ENCODE results near the gene THBD. TPM values are rescaled to one million over a fixed set of nuclear protein-coding genes. Genes with fewer than 3 reads are reported as not detected.
A peak's percentile ranks its signal among the peaks of the same experiment; 100 is the strongest.

THBD gene
- total RNA-seq, 2 experiments from 2014 or later = not detected

- no peaks in the 10 kb centered on the region for H3K4me1 Mint-ChIP-seq (ENCODE audit: low read depth)
- intact Hi-C loops (cut with micrococcal nuclease) = no loop called here
- no peak for DNase-seq
- no peaks in the 10 kb centered on the region for H3K9me3 Mint-ChIP-seq
- no peaks in the 10 kb centered on the region for H3K36me3 Mint-ChIP-seq
- CTCF ChIA-PET = interaction anchor here (1.0 to 1.4 kb wide), 2 partner anchors 15 to 170 kb away, joined by 3 to 5 read pairs; no protein-coding TSS in a partner anchor
- POLR2A ChIA-PET = no interaction called here
- no peak overlapping the region for H3K4me3 Mint-ChIP-seq
- H3K27me3 Mint-ChIP-seq = peaks cover 4% of the 10 kb centered on the region
- no peak overlapping the region for H3K27ac Mint-ChIP-seq
Observed at GRCh38 chr20:23065266-23066201, 16.1 kb upstream of the THBD start.

DNA sequence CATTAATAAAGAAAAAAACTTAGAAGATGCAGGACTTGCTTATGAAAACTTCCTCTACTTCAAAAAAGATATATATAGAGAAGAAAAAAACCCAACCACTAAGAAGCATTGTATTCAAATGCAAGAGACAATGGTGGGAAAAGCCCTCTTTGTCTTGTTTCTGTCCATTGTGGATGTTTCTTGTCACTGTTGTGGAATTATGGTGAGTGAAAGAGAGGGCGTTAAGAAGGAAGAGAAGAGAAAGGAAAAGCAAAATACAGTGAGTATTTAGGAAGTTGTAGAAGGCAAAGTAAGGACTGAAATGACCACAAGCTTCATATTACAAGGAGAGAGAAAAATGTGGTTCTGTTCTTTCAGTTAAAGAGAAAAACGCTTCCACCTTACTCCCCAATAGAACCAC lies 14.1 kb upstream of the THBD start:
- H3K9me3 Mint-ChIP-seq = no peaks in the 10 kb centered on the region
- intact Hi-C loops (cut with micrococcal nuclease) = no loop called here
- peaks cover 4% of the 10 kb centered on the region for H3K27me3 Mint-ChIP-seq
- no peak overlapping the region for H3K27ac Mint-ChIP-seq
- H3K4me1 Mint-ChIP-seq (ENCODE audit: low read depth) = no peaks in the 10 kb centered on the region
- no peak for DNase-seq
- POLR2A ChIA-PET = no interaction called here
- H3K4me3 Mint-ChIP-seq = no peak overlapping the region
- CTCF ChIA-PET = no interaction called here
- no peaks in the 10 kb centered on the region for H3K36me3 Mint-ChIP-seq

GRCh38 chr20:23063168-23063567 lies 13.7 kb upstream of the THBD start:
- H3K27me3 Mint-ChIP-seq = peaks cover 4% of the 10 kb centered on the region
- ChIA-PET POLR2A (no interaction called here), CTCF (no interaction called here)
- no peaks in the 10 kb centered on the region for H3K4me1 Mint-ChIP-seq (ENCODE audit: low read depth)
- no peaks in the 10 kb centered on the region for H3K9me3 Mint-ChIP-seq
- DNase-seq = no peak
- no peak overlapping the region for H3K27ac Mint-ChIP-seq
- no peaks in the 10 kb centered on the region for H3K36me3 Mint-ChIP-seq
- no peak overlapping the region for H3K4me3 Mint-ChIP-seq
- intact Hi-C loops (cut with micrococcal nuclease) = no loop called here

DNA sequence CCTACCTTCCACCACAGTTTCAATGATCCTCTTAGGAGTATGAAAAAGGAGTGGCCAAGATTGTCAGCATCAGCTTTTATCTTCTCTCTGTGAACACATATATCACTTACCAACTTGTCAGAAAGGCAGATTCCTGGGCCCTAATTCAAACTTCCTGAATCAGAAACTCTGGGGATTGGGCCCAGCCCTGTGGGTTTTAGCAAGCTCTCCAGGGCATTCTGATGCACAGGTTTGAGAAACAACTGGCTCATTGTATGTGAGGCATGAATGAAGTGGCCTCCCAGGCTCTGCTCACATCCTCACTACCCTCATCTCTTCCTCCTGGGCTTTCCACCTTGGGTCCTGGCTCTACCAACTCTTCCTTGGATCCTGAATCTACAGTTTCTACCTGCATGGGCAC lies 13.2 kb upstream of the THBD start:
- ChIA-PET POLR2A (no interaction called here), CTCF (no interaction called here)
- intact Hi-C loops (cut with micrococcal nuclease) = no loop called here
- H3K36me3 Mint-ChIP-seq = no peaks in the 10 kb centered on the region
- H3K27me3 Mint-ChIP-seq = peaks cover 4% of the 10 kb centered on the region
- no peak for DNase-seq
- H3K4me3 Mint-ChIP-seq = no peak overlapping the region
- H3K27ac Mint-ChIP-seq = no peak overlapping the region
- no peaks in the 10 kb centered on the region for H3K4me1 Mint-ChIP-seq (ENCODE audit: low read depth)
- H3K9me3 Mint-ChIP-seq = no peaks in the 10 kb centered on the region

DNA sequence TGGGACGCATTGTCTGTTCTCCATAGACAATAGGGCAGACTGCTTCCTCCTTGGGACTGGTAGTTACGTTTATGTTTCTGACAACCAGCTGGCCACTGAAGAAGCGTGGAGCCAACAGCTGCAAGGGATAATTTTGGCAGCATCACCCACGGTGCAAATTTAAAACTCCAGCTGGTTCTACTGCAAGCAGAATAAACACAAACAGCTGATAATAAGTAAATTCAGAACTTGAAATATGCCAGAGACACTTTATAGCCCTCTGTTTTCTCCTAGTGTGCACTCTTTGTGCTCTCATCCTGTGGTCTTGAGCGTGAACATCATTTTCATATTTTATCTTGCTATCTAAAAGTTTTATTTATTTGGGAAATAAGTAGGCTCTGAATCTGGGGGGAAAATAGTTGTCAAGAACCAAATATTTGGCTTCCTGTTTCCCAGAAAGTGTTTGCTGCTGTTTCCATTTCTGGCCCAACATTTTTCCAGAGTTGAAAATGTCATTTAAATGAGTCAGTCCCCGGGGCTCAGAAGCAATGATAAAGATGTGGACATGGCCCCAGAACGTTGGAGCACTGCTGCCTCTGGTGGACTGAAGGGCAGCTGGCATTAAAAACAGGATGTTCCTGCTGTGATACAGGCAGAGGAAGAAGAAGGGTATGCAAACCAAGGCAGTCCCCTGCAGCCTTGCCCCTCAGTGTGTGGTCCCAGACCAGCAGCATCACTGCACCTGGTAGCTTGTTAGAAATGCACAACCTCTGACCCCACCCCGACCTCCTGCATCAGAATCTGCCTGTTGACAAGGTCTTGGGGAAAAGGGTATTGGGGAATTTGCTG lies 12.5 kb upstream of the THBD start:
- Mint-ChIP-seq H3K27ac (no peak overlapping the region), H3K36me3 (no peaks in the 10 kb centered on the region), H3K4me1 (ENCODE audit: low read depth) (no peaks in the 10 kb centered on the region), H3K9me3 (no peaks in the 10 kb centered on the region), H3K27me3 (peaks cover 7% of the 10 kb centered on the region), H3K4me3 (no peak overlapping the region)
- POLR2A ChIA-PET = no interaction called here
- CTCF ChIA-PET = no interaction called here
- intact Hi-C loops (cut with micrococcal nuclease) = no loop called here
- no peak for DNase-seq

- Mint-ChIP-seq H3K9me3 (peaks cover 2% of the 10 kb centered on the region), H3K4me1 (ENCODE audit: low read depth) (no peaks in the 10 kb centered on the region), H3K36me3 (no peaks in the 10 kb centered on the region), H3K4me3 (no peak overlapping the region), H3K27ac (no peak overlapping the region), H3K27me3 (peaks cover 4% of the 10 kb centered on the region)
- intact Hi-C loops (cut with micrococcal nuclease) = no loop called here
- ChIA-PET CTCF (no interaction called here), POLR2A (no interaction called here)
- DNase-seq = no peak
Observed at GRCh38 chr20:23061262-23061661, 11.8 kb upstream of the THBD start.

DNA sequence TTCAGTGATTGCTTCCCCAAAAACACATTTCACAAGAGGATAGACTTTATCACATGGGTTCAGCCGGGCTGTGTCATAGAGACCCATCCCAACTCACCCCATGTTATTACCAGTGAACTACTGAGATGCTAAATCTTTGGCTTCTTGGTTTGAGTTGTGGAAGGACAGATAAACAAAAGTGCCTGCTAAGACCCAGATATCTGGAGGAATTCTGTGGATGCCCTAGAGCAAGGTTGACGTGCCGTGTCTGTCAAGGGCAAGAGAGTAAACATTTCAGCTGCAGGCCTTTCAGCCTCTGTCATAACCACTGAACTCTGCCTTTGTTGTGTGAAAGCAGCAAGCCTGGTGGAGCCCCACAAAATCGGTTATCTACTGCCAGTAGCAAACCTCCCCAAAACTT lies 11.2 kb upstream of the THBD start:
- H3K4me1 Mint-ChIP-seq (ENCODE audit: low read depth) = no peaks in the 10 kb centered on the region
- no peak for DNase-seq
- H3K27ac Mint-ChIP-seq = no peak overlapping the region
- intact Hi-C loops (cut with micrococcal nuclease) = no loop called here
- no peak overlapping the region for H3K4me3 Mint-ChIP-seq
- peaks cover 2% of the 10 kb centered on the region for H3K9me3 Mint-ChIP-seq
- ChIA-PET CTCF (no interaction called here), POLR2A (no interaction called here)
- peaks cover 3% of the 10 kb centered on the region for H3K27me3 Mint-ChIP-seq
- H3K36me3 Mint-ChIP-seq = no peaks in the 10 kb centered on the region

GRCh38 chr20:23059846-23060245 lies 10.4 kb upstream of the THBD start:
- Mint-ChIP-seq H3K36me3 (no peaks in the 10 kb centered on the region), H3K9me3 (peaks cover 2% of the 10 kb centered on the region), H3K27ac (no peak overlapping the region), H3K4me1 (ENCODE audit: low read depth) (no peaks in the 10 kb centered on the region), H3K4me3 (no peak overlapping the region), H3K27me3 (peaks cover 3% of the 10 kb centered on the region)
- DNase-seq = no peak
- intact Hi-C loops (cut with micrococcal nuclease) = no loop called here
- ChIA-PET CTCF (no interaction called here), POLR2A (no interaction called here)

DNA sequence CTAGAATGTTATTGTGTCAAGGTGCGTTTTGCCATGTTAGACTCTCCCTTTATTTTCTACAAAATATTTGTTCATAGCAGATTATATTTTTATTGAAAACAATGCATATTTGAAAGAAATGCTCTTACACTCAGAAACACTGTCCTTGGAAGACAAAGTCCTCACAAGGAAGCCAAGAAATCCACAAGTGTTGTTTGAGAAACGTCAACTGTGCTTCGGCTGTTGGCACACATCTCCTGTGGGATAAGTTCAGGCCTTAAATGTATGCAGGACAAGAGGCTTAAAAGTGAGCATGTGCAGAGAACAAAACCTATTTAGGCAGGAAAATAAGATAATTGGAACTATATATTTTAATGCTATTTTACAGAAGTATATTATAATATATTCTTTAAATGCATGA lies 9.5 kb upstream of the THBD start:
- Mint-ChIP-seq H3K9me3 (peaks cover 2% of the 10 kb centered on the region), H3K27ac (no peak overlapping the region), H3K36me3 (no peaks in the 10 kb centered on the region), H3K4me3 (no peak overlapping the region), H3K4me1 (ENCODE audit: low read depth) (no peaks in the 10 kb centered on the region), H3K27me3 (peaks cover 3% of the 10 kb centered on the region)
- DNase-seq = no peak
- ChIA-PET CTCF (interaction anchor here (0.5 kb wide), 1 partner anchor 695 kb away, joined by 3 read pairs; no protein-coding TSS in a partner anchor), POLR2A (no interaction called here)
- intact Hi-C loops (cut with micrococcal nuclease) = no loop called here

- Mint-ChIP-seq H3K27me3 (peaks cover 6% of the 10 kb centered on the region), H3K27ac (no peak overlapping the region), H3K4me3 (no peak overlapping the region), H3K9me3 (peaks cover 2% of the 10 kb centered on the region), H3K4me1 (ENCODE audit: low read depth) (no peaks in the 10 kb centered on the region), H3K36me3 (no peaks in the 10 kb centered on the region)
- ChIA-PET CTCF (no interaction called here), POLR2A (no interaction called here)
- no peak for DNase-seq
- intact Hi-C loops (cut with micrococcal nuclease) = no loop called here
Observed at GRCh38 chr20:23058240-23058639, 8.8 kb upstream of the THBD start.

- intact Hi-C loops (cut with micrococcal nuclease) = no loop called here
- no peaks in the 10 kb centered on the region for H3K4me1 Mint-ChIP-seq (ENCODE audit: low read depth)
- no peaks in the 10 kb centered on the region for H3K36me3 Mint-ChIP-seq
- no peak overlapping the region for H3K27ac Mint-ChIP-seq
- DNase-seq = no peak
- H3K4me3 Mint-ChIP-seq = no peak overlapping the region
- ChIA-PET POLR2A (no interaction called here), CTCF (no interaction called here)
- peaks cover 26% of the 10 kb centered on the region for H3K27me3 Mint-ChIP-seq
- H3K9me3 Mint-ChIP-seq = peaks cover 2% of the 10 kb centered on the region
Observed at GRCh38 chr20:23052904-23053303, 3.4 kb upstream of the THBD start.

GRCh38 chr20:23050847-23051627 lies 1.6 kb upstream of the THBD start:
- H3K27me3 Mint-ChIP-seq = peaks cover 34% of the 10 kb centered on the region
- H3K27ac Mint-ChIP-seq = no peak overlapping the region
- CTCF ChIA-PET = interaction anchor here (0.6 to 1.4 kb wide), 5 partner anchors 11 to 1351 kb away, joined by 3 to 5 read pairs (median 3); no protein-coding TSS in a partner anchor
- intact Hi-C loops (cut with micrococcal nuclease) = no loop called here
- H3K36me3 Mint-ChIP-seq = no peaks in the 10 kb centered on the region
- DNase-seq = peak; percentile 61
- POLR2A ChIA-PET = no interaction called here
- H3K4me1 Mint-ChIP-seq (ENCODE audit: low read depth) = no peaks in the 10 kb centered on the region
- no peaks in the 10 kb centered on the region for H3K9me3 Mint-ChIP-seq
- H3K4me3 Mint-ChIP-seq = no peak overlapping the region

All from activated CD4-positive, alpha-beta memory T cell treated with anti-CD3 and anti-CD28 coated beads for 36 hours (primary cell).